ENCODE results near the gene PRDM16. TPM values are rescaled to one million over a fixed set of nuclear protein-coding genes. Genes with fewer than 3 reads are reported as not detected.

Gene PRDM16
- total and polyA plus RNA-seq, 2 of the 8 experiments (the other 6 are each of a cell fraction or from before 2014, with no cell fraction given): 0.39 to 0.43 TPM

- POLR2A ChIA-PET (ENCODE audit: partially characterized antibody): no interaction called here
- TF ChIP-seq CHD2 (IDR thresholded peaks at IDR 0.05; ENCODE audit: low read length) (no peak), ATF3 (IDR thresholded peaks at IDR 0.05; ENCODE audit: insufficient read depth, low read depth, low read length) (no peak)
Observed at GRCh38 chr1:3353876-3354275, 284.9 kb downstream of the PRDM16 start.

More at GRCh38 chr1:3353876-3354275, 284.9 kb downstream of the PRDM16 start:
- H3K18ac ChIP-seq (ENCODE audit: extremely low read depth, low read length): no peak overlapping the region
- WGBS, 2 experiments (ENCODE audit: extremely low coverage in 1 of 2, insufficient coverage in 1 of 2, insufficient read length in 1 of 2, insufficient replicate concordance in 2 of 2, low coverage in 1 of 2, low lambda C conversion rate in 2 of 2, missing lambda C conversion rate in 1 of 2): 96% methylated on average over 8 of the region's 8 CpGs; no CpG with 5 or more reads in 1 of the 2 experiments
- no peaks in the 10 kb centered on the region for H3K79me1 ChIP-seq (ENCODE audit: low read depth, low read length)
- no peak overlapping the region for H3K4me3 ChIP-seq (ENCODE audit: extremely low read depth in 1 of 4, insufficient read depth in 2 of 4, low read depth in 3 of 4, low read length in 4 of 4)
- H2BK120ac ChIP-seq (replicated peaks; ENCODE audit: low read depth, low read length): no peak overlapping the region
- H2AK5ac ChIP-seq (ENCODE audit: low read depth, low read length): no peak overlapping the region
- no peak overlapping the region for H3K27ac ChIP-seq (ENCODE audit: low read depth, low read length)
- no peaks in the 10 kb centered on the region for H3K36me3 ChIP-seq (ENCODE audit: control insufficient read depth in 2 of 4, insufficient read depth in 4 of 4, low read length in 3 of 4)
- no peak overlapping the region for H3K9ac ChIP-seq (replicated peaks in 1 of 4; ENCODE audit: extremely low read depth in 1 of 4, low read depth in 3 of 4, low read length in 3 of 4)
- FAIRE-seq: no peak
- no peak overlapping the region for H3K4me2 ChIP-seq (ENCODE audit: insufficient read depth in 1 of 2, low read depth in 2 of 2, low read length in 2 of 2)
- H3K27me3 ChIP-seq (replicated peaks in 1 of 4; ENCODE audit: control insufficient read depth in 3 of 4, extremely low read depth in 1 of 4, insufficient read depth in 3 of 4, low read length in 3 of 4): no peaks in the 10 kb centered on the region
- H4K91ac ChIP-seq (replicated peaks; ENCODE audit: insufficient read length, low read length): peak overlapping the region; percentile 56
- H4K5ac ChIP-seq (ENCODE audit: insufficient read length, low read depth, low read length): no peak overlapping the region
- no peak overlapping the region for H4K8ac ChIP-seq (ENCODE audit: extremely low read depth, insufficient read depth, low read length)
- peak overlapping the region; percentile 87; the same call in 1 of the 2 replicates for H2BK12ac ChIP-seq (ENCODE audit: low read depth, low read length)
- H3K4ac ChIP-seq (replicated peaks; ENCODE audit: insufficient read length, low read depth, low read length): no peak overlapping the region
- H2BK15ac ChIP-seq (ENCODE audit: low read length): no peak overlapping the region; the same call in 1 of the 2 replicates
- H2AFZ ChIP-seq (ENCODE audit: low read length): no peak overlapping the region
- no peaks in the 10 kb centered on the region for H4K20me1 ChIP-seq (replicated peaks in 1 of 2; ENCODE audit: control insufficient read depth in 1 of 2, insufficient read depth in 2 of 2, low read length in 2 of 2)
- H3K56ac ChIP-seq (replicated peaks; ENCODE audit: insufficient read length, low read depth, low read length): no peak overlapping the region
- no peak overlapping the region for H3K14ac ChIP-seq (ENCODE audit: insufficient read length)
- no peak overlapping the region for H3K23ac ChIP-seq (ENCODE audit: insufficient read length)
- CTCF ChIA-PET (ENCODE audit: partially characterized antibody): interaction anchor here (1.3 to 1.7 kb wide), 3 partner anchors 34 to 63 kb away, joined by 3 to 6 read pairs (median 3); no protein-coding TSS in a partner anchor
- no peak for DNase-seq (ENCODE audit: low read depth in 1 of 2, low spot score in 2 of 2)
- H3K4me1 ChIP-seq (replicated peaks in 1 of 4; ENCODE audit: control insufficient read depth in 3 of 4, insufficient read depth in 4 of 4, low read length in 3 of 4): peaks cover 0 to 27% (median 17%) of the 10 kb centered on the region in 4 experiments; a peak in 6 of 7 replicates
- H3K79me2 ChIP-seq (ENCODE audit: control insufficient read depth in 1 of 2, insufficient read depth in 2 of 2, low read length in 2 of 2): no peaks in the 10 kb centered on the region
- H2BK20ac ChIP-seq (ENCODE audit: low read length): no peak overlapping the region
- no peaks in the 10 kb centered on the region for H3K9me3 ChIP-seq (ENCODE audit: insufficient read depth in 2 of 2, low read depth in 1 of 2, low read length in 1 of 2)
- H3K23me2 ChIP-seq (ENCODE audit: low read depth, low read length): peaks cover 3% of the 10 kb centered on the region; the same call in 1 of the 2 replicates
- H2BK5ac ChIP-seq (ENCODE audit: low read depth, low read length): 0 out of 2 replicates have a peak overlapping the region, but pooled peaks have one; percentile 60

Measured in H1 (cell line).